HL-60 (cell line): ENCODE results near the gene GRIN2B.

Experiments used
- GABPA ChIP-seq: IDR thresholded peaks from 2 replicates; pipeline ENCODE4 v1.6.1; 2012; ENCODE audit warnings: low read depth
- POLR2AphosphoS5 ChIP-seq: IDR thresholded peaks from 2 replicates; pipeline ENCODE4 v1.6.1; 2012; ENCODE audit warnings: low read depth
- TF ChIP-seq, protein P1 (sequence below): IDR thresholded peaks from 2 replicates; pipeline ENCODE4 v1.6.1; 2012; ENCODE audit warnings: low read depth; ENCODE audit not compliant: insufficient replicate concordance
- TF ChIP-seq, protein P2 (sequence below): IDR thresholded peaks from one replicate; pipeline ENCODE4 v1.5.1; 2011; ENCODE audit warnings: low read length, control low read depth, inconsistent platforms; ENCODE audit not compliant: insufficient read depth

DNA sequence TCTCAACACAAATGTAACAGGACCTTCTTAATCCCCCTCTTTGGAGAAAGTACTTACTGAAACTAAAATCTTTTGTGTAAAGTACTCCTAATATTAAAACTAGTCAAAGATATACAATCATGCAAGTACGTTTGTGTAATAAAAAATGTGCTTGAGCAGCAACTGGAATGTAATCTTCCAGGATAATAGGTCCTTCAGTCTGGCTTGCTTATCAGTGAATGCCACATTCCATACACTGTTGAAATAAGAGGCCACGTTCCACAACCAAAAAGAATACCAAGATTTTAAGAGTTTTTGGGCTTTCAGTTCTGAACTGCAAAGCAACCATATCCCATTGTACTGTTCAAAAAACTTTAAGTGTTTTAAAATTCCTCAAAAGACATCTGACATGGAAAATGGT is 26.2 kb upstream of the GRIN2B start:
- TF ChIP-seq, protein P1, sequence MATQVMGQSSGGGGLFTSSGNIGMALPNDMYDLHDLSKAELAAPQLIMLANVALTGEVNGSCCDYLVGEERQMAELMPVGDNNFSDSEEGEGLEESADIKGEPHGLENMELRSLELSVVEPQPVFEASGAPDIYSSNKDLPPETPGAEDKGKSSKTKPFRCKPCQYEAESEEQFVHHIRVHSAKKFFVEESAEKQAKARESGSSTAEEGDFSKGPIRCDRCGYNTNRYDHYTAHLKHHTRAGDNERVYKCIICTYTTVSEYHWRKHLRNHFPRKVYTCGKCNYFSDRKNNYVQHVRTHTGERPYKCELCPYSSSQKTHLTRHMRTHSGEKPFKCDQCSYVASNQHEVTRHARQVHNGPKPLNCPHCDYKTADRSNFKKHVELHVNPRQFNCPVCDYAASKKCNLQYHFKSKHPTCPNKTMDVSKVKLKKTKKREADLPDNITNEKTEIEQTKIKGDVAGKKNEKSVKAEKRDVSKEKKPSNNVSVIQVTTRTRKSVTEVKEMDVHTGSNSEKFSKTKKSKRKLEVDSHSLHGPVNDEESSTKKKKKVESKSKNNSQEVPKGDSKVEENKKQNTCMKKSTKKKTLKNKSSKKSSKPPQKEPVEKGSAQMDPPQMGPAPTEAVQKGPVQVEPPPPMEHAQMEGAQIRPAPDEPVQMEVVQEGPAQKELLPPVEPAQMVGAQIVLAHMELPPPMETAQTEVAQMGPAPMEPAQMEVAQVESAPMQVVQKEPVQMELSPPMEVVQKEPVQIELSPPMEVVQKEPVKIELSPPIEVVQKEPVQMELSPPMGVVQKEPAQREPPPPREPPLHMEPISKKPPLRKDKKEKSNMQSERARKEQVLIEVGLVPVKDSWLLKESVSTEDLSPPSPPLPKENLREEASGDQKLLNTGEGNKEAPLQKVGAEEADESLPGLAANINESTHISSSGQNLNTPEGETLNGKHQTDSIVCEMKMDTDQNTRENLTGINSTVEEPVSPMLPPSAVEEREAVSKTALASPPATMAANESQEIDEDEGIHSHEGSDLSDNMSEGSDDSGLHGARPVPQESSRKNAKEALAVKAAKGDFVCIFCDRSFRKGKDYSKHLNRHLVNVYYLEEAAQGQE = no peak
- TF ChIP-seq, protein P2, sequence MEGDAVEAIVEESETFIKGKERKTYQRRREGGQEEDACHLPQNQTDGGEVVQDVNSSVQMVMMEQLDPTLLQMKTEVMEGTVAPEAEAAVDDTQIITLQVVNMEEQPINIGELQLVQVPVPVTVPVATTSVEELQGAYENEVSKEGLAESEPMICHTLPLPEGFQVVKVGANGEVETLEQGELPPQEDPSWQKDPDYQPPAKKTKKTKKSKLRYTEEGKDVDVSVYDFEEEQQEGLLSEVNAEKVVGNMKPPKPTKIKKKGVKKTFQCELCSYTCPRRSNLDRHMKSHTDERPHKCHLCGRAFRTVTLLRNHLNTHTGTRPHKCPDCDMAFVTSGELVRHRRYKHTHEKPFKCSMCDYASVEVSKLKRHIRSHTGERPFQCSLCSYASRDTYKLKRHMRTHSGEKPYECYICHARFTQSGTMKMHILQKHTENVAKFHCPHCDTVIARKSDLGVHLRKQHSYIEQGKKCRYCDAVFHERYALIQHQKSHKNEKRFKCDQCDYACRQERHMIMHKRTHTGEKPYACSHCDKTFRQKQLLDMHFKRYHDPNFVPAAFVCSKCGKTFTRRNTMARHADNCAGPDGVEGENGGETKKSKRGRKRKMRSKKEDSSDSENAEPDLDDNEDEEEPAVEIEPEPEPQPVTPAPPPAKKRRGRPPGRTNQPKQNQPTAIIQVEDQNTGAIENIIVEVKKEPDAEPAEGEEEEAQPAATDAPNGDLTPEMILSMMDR = no peak
- TF ChIP-seq POLR2AphosphoS5 (no peak), GABPA (no peak)
